ES-I3 (cell line): ENCODE measurements around the gene IGFBP7.
A peak's percentile ranks its signal among the peaks of the same experiment; 100 is the strongest.

Experiments used
- H3K36me3 ChIP-seq: 2 replicates; pipeline ENCODE4 v1.6.1; 2013; ENCODE audit warnings: mild to moderate bottlenecking, low read length, control low read depth, moderate library complexity; ENCODE audit not compliant: insufficient read depth
- H3K4me1 ChIP-seq: 2 replicates; pipeline ENCODE4 v1.6.1; 2013; ENCODE audit warnings: mild to moderate bottlenecking, control low read depth, low read length; ENCODE audit not compliant: insufficient read depth
- H3K9ac ChIP-seq: 2 replicates; pipeline ENCODE4 v1.6.1; 2013; ENCODE audit warnings: low read depth, mild to moderate bottlenecking, low read length, moderate library complexity
- H3K9me3 ChIP-seq: 2 replicates; pipeline ENCODE4 v1.6.1; 2013; ENCODE audit warnings: mild to moderate bottlenecking, low read length, moderate library complexity; ENCODE audit not compliant: control insufficient read depth, insufficient read depth

Gene IGFBP7

GRCh38 chr4:57109847-57110639 lies at the start of gene IGFBP7:
IGFBP7 (minus strand) TSS chr4:57110385; CDS start chr4:57110351, 34 bp downstream.
- peak within 1 kb of the TSS; percentile 68 for H3K9ac ChIP-seq
- no peaks in the 10 kb centered on the region for H3K36me3 ChIP-seq
- H3K4me1 ChIP-seq: peaks cover 24% of the 10 kb centered on the region; the same call in 1 of the 2 replicates
- no peaks in the 10 kb centered on the region for H3K9me3 ChIP-seq

DNA sequence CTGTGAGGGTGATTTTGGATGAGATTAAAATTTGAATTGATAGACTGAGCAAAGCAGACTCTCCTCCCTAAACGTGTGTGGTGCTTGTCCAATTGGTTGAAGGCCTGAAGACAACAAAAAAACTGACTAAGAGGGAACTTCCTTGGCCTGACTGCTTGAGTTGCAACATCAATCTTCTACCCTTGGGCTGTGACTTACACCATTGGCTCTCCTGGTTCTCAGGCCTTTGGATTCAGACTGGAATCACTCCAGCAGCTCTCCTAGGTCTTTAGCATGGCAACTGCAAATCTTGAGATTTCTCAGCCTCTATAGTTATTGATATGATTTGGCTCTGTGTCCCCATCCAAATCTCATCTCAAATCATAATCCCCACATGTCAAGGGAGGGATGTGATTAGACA lies 49.7 kb upstream of the IGFBP7 start:
- H3K9me3 ChIP-seq: 0 out of 2 replicates have a peak, but pooled peaks cover 3% of the 10 kb centered on the region
- H3K36me3 ChIP-seq: no peaks in the 10 kb centered on the region
- peaks cover 5% of the 10 kb centered on the region; the same call in 1 of the 2 replicates for H3K4me1 ChIP-seq

GRCh38 chr4:57158762-57159161 lies 48.6 kb upstream of the IGFBP7 start:
- H3K36me3 ChIP-seq: no peaks in the 10 kb centered on the region
- H3K4me1 ChIP-seq: no peaks in the 10 kb centered on the region; the same call in 1 of the 2 replicates
- no peak overlapping the region for H3K9ac ChIP-seq
- H3K9me3 ChIP-seq: 0 out of 2 replicates have a peak, but pooled peaks cover 3% of the 10 kb centered on the region

More for the DNA sequence above, 49.7 kb upstream of the IGFBP7 start:
- H3K9ac ChIP-seq: no peak overlapping the region

DNA sequence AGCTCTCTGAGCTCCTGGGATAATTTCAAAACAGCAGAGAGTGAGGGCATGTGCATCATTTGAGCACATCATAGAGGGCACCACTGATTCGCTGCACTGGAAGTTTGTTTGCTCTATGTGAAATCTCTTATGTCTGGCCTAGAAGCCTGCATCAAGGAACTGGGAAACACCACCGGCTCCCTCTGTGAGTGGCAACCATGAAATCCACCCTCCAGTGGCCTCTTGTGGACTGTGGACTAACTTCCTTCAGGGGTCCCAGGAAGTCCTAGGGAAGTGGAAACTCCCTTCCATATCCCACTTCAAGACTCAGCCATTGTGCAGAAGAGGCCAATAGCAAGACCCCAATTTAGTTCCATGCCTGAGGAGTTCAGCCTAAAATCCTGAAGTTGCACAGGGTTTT lies 48.0 kb upstream of the IGFBP7 start:
- Histone ChIP-seq H3K9me3 (0 out of 2 replicates have a peak, but pooled peaks cover 3% of the 10 kb centered on the region), H3K36me3 (no peaks in the 10 kb centered on the region), H3K9ac (no peak overlapping the region), H3K4me1 (no peaks in the 10 kb centered on the region; the same call in 1 of the 2 replicates)

GRCh38 chr4:57157596-57158137 lies 47.5 kb upstream of the IGFBP7 start:
- Histone ChIP-seq H3K9ac (no peak overlapping the region), H3K9me3 (0 out of 2 replicates have a peak, but pooled peaks cover 3% of the 10 kb centered on the region), H3K36me3 (no peaks in the 10 kb centered on the region), H3K4me1 (no peaks in the 10 kb centered on the region; the same call in 1 of the 2 replicates)

DNA sequence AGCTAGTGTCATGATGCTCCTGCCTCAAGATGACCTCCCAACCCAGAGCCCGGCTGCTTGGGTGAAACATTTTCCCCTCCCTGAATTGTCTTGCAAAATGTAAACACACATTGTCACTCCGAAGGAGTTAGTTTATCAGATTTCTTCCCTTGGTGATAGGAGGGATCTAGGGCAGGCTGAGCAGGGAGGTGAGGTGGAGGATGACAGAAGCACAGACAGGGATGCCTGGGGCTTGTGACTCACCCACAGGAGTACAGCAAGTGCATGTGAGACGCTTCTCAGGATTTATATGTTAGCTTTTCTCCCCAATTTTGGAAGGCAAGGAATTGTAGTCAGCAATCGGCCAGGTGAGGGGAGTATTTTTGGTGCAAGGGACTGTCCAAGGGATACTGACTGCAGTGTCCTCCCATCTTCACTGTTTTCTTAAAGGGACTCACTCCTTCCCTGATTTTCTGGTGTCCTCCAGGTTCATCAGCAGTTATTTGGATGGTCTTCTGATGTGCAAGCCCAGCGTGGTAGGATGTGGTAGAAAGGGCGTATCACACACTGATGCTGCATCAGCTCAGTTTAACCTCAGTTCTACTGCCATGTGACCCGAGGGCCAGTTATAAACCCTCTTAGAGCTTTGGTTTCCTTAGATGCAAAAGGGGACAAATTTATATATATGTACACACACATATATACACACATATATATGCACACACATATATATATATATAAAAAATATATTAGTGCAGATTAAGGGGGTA lies 46.2 kb upstream of the IGFBP7 start:
- no peaks in the 10 kb centered on the region; the same call in 1 of the 2 replicates for H3K4me1 ChIP-seq
- H3K9me3 ChIP-seq: 0 out of 2 replicates have a peak, but pooled peaks cover 3% of the 10 kb centered on the region
- H3K36me3 ChIP-seq: no peaks in the 10 kb centered on the region
- no peak overlapping the region for H3K9ac ChIP-seq

- H3K9me3 ChIP-seq: 0 out of 2 replicates have a peak, but pooled peaks cover 3% of the 10 kb centered on the region
- no peaks in the 10 kb centered on the region for H3K36me3 ChIP-seq
- H3K4me1 ChIP-seq: no peaks in the 10 kb centered on the region; the same call in 1 of the 2 replicates
- no peak overlapping the region for H3K9ac ChIP-seq
Observed at GRCh38 chr4:57154926-57155325, 44.7 kb upstream of the IGFBP7 start.

DNA sequence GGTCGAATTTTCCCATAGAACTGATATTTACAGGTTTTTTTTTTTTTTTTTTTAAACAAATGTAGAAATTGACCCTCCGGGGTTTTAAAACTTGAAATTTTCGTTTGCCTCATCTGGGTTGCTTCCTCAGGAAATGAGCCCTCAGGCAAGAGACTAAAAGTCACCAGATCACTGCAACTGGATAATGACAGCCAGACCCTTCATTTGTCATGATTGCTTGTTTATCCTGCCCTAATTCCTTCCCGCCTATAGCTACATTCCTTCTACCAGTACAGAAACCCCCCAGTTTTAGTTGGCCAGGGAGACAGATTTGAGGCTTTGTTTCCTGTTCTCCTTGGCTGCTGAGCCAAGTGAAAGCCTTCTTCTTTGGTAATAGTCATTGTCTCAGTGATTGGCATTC lies 44.0 kb upstream of the IGFBP7 start:
- Histone ChIP-seq H3K36me3 (no peaks in the 10 kb centered on the region), H3K4me1 (no peaks in the 10 kb centered on the region; the same call in 1 of the 2 replicates), H3K9me3 (no peaks in the 10 kb centered on the region), H3K9ac (no peak overlapping the region)

DNA sequence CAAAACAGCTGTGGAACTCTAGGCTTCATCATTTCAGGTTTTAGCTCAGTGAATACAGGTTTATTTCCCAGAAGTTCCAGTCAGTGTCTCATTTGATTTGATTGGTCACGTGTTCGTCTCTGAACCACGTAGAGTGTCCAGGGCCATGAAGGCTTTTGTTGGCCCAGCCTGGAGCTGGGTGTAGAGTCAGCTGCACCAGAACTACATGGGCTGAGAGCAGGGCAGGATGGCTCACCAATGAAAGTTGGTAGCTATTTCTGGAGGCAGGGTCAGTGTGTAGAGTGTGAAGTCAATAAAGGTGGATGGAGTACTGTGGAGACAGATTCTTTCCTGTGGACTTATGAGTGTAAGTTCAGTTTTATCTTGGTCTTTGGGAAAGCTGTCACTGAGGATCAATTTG lies 43.0 kb upstream of the IGFBP7 start:
- no peaks in the 10 kb centered on the region for H3K9me3 ChIP-seq
- no peaks in the 10 kb centered on the region; the same call in 1 of the 2 replicates for H3K4me1 ChIP-seq
- H3K36me3 ChIP-seq: no peaks in the 10 kb centered on the region
- no peak overlapping the region for H3K9ac ChIP-seq

DNA sequence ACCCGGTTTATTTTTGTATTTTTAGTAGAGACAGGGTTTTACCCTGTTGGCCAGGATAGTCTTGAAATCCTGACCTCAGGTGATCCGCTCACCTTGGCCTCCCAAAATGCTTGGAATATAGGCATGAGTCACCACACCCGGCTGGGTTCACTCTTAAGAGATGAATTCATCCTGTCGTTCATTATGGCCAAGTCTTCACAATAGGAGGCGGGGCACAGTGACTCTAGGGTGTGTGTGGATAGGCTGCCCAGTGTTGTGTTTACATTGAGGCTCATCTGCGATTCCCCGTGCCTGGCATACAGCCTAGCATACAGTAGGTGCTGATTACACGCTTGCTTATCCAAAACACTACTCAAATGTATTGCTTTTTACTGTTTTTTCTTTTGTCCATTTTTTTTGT lies 41.3 kb upstream of the IGFBP7 start:
- no peaks in the 10 kb centered on the region; the same call in 1 of the 2 replicates for H3K4me1 ChIP-seq
- no peak overlapping the region for H3K9ac ChIP-seq
- H3K36me3 ChIP-seq: no peaks in the 10 kb centered on the region
- no peaks in the 10 kb centered on the region for H3K9me3 ChIP-seq

GRCh38 chr4:57149833-57150232 lies 39.6 kb upstream of the IGFBP7 start:
- Histone ChIP-seq H3K9me3 (no peaks in the 10 kb centered on the region), H3K4me1 (no peaks in the 10 kb centered on the region; the same call in 1 of the 2 replicates), H3K9ac (no peak overlapping the region), H3K36me3 (no peaks in the 10 kb centered on the region)

DNA sequence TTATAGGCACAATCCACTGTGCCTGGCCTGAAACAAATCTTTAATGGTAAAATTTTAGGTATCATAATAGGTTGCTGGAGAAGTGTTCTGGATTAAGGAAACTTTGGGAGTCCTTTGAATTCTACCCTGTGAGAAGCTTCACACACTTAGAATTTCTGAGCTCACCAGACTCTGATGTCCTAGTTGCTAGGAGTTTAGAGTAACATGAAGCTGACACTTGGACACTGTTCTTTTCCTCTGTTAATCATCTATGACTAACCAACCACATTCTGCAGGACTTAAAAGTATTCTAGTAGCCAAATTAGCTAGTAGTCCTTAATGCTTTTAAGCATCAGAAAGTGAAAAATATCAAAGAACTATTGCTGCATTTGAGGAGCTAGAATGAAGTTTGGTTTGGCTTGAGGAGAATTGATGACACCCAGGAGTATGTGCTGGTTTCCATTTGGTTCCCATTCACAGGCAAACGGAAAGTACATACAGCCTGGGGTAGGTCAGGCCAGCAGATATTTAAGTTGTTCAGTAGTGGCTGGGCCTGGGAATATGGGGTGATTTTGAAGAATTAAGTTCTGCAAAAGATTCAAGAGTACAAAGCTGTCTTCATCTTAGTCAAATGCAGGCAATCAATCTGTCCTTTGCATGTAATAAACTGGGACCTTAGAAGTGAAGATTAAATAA lies 38.8 kb upstream of the IGFBP7 start:
- H3K9me3 ChIP-seq: no peaks in the 10 kb centered on the region
- H3K4me1 ChIP-seq: no peaks in the 10 kb centered on the region
- no peak overlapping the region for H3K9ac ChIP-seq
- no peaks in the 10 kb centered on the region for H3K36me3 ChIP-seq

GRCh38 chr4:57148177-57148576 lies 38.0 kb upstream of the IGFBP7 start:
- Histone ChIP-seq H3K9me3 (no peaks in the 10 kb centered on the region), H3K36me3 (no peaks in the 10 kb centered on the region), H3K4me1 (no peaks in the 10 kb centered on the region), H3K9ac (no peak overlapping the region)
